Body of pancreas (tissue), 4 donors: ENCODE measurements around the gene HSPA1A.

Experiments
- CTCF ChIP-seq, 7 experiments: fragments of 450-650 bp in 4 of 7; fragments of 200-600 bp in 3 of 7; sonication (generic) in 3 of 7; IDR thresholded peaks; one replicate each; pipeline ENCODE4 v1.5.1; 2016 to 2019; ENCODE audit warnings: antibody characterized with exemption in 7 of 7
- POLR2A ChIP-seq, 3 donors: fragments of 450-650 bp; IDR thresholded peaks; one replicate each; pipeline ENCODE4 v1.6.1; 2016; ENCODE audit warnings: antibody characterized with exemption in 3 of 3, mild to moderate bottlenecking in 2 of 3

GRCh38 chr6:31797588-31797987, 17.8 kb upstream of the HSPA1A start:
- no peak for TF ChIP-seq CTCF (IDR thresholded peaks at IDR 0.05)
- TF ChIP-seq POLR2A (IDR thresholded peaks at IDR 0.05) = no peak
